Endothelial cell of umbilical vein (primary cell): ENCODE results near the gene POLR3G.

Source experiments
- EZH2 ChIP-seq: IDR thresholded peaks from 2 replicates; pipeline ENCODE4 v1.6.1; 2012; ENCODE audit warnings: borderline replicate concordance, low read depth, mild to moderate bottlenecking, moderate library complexity, low read length, inconsistent platforms; ENCODE audit not compliant: severe bottlenecking
- GATA2 ChIP-seq: IDR thresholded peaks from 2 replicates; pipeline ENCODE4 v1.7.0; 2011; ENCODE audit warnings: low read depth, mild to moderate bottlenecking, moderate library complexity, mixed read lengths, low read length; ENCODE audit not compliant: insufficient read length, insufficient read depth
- JUN ChIP-seq: IDR thresholded peaks from 2 replicates; pipeline ENCODE4 v1.6.1; 2011; ENCODE audit warnings: borderline replicate concordance, low read depth; ENCODE audit not compliant: insufficient read length, insufficient read depth
- POLR2A ChIP-seq: IDR thresholded peaks from 2 replicates; pipeline ENCODE4 v1.6.1; 2012; ENCODE audit warnings: low read depth, mild to moderate bottlenecking, control low read depth, low read length
- TF ChIP-seq, protein P1 (sequence below), 2 donors: IDR thresholded peaks; 1 replicate in 1 of 2; 2 replicates in 1 of 2; pipeline ENCODE4 v1.5.1; 2011; ENCODE audit warnings: low read length in 2 of 2, mild to moderate bottlenecking in 2 of 2, moderate library complexity in 2 of 2, control low read depth in 1 of 2, inconsistent platforms in 1 of 2, low read depth in 1 of 2; ENCODE audit not compliant: insufficient read depth in 1 of 2; ENCODE audit errors: extremely low read depth in 1 of 2
- TF ChIP-seq, protein P2 (sequence below): IDR thresholded peaks from 2 replicates; pipeline ENCODE4 v1.6.1; 2011; ENCODE audit not compliant: insufficient read depth, insufficient read length

DNA sequence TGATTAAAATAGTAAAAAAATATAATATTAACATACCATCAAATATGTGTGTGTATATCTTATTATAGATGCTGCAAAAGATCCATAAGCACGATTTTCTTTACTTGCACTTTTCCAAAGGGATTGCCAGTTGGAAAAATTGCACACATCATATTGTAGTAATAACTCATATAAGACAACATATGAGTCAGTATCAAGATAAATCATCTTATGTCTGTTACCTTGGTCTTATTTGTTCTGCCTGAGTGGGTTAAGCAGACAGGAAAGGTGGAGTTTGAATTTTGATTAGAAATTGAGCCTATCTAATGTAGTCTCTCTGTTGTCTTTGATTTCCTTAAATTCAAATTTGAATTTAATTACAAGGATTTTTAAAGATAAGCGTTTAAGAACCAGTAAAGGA, 30.1 kb downstream of the POLR3G start:
- TF ChIP-seq, protein P1, sequence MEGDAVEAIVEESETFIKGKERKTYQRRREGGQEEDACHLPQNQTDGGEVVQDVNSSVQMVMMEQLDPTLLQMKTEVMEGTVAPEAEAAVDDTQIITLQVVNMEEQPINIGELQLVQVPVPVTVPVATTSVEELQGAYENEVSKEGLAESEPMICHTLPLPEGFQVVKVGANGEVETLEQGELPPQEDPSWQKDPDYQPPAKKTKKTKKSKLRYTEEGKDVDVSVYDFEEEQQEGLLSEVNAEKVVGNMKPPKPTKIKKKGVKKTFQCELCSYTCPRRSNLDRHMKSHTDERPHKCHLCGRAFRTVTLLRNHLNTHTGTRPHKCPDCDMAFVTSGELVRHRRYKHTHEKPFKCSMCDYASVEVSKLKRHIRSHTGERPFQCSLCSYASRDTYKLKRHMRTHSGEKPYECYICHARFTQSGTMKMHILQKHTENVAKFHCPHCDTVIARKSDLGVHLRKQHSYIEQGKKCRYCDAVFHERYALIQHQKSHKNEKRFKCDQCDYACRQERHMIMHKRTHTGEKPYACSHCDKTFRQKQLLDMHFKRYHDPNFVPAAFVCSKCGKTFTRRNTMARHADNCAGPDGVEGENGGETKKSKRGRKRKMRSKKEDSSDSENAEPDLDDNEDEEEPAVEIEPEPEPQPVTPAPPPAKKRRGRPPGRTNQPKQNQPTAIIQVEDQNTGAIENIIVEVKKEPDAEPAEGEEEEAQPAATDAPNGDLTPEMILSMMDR (IDR thresholded peaks at IDR 0.05; ENCODE audit: extremely low read depth in 1 of 2, insufficient read depth in 1 of 2, low read depth in 1 of 2, low read length in 2 of 2): no peak
- TF ChIP-seq POLR2A (no peak), JUN (no peak), EZH2 (no peak), GATA2 (no peak)
- TF ChIP-seq, protein P2, sequence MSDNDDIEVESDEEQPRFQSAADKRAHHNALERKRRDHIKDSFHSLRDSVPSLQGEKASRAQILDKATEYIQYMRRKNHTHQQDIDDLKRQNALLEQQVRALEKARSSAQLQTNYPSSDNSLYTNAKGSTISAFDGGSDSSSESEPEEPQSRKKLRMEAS: no peak
